Measurements from ENCODE around the gene AMER1. TPM values are rescaled to one million over a fixed set of nuclear protein-coding genes. Genes with fewer than 3 reads are reported as not detected.

The AMER1 gene
- total and polyA plus RNA-seq, 2 donors (not counting 1 experiment from before 2014, with no cell fraction given): 0.95 to 1.7 TPM

GRCh38 chrX:64192673-64193072, 12.8 kb downstream of the AMER1 start:
- DNase-seq (ENCODE audit: low read depth in 2 of 2): no peak
- no peak for TF ChIP-seq EZH2 (IDR thresholded peaks at IDR 0.05; ENCODE audit: low read length, missing control alignments)
- TF ChIP-seq, protein P1, sequence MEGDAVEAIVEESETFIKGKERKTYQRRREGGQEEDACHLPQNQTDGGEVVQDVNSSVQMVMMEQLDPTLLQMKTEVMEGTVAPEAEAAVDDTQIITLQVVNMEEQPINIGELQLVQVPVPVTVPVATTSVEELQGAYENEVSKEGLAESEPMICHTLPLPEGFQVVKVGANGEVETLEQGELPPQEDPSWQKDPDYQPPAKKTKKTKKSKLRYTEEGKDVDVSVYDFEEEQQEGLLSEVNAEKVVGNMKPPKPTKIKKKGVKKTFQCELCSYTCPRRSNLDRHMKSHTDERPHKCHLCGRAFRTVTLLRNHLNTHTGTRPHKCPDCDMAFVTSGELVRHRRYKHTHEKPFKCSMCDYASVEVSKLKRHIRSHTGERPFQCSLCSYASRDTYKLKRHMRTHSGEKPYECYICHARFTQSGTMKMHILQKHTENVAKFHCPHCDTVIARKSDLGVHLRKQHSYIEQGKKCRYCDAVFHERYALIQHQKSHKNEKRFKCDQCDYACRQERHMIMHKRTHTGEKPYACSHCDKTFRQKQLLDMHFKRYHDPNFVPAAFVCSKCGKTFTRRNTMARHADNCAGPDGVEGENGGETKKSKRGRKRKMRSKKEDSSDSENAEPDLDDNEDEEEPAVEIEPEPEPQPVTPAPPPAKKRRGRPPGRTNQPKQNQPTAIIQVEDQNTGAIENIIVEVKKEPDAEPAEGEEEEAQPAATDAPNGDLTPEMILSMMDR (conservative IDR thresholded peaks at IDR 0.05 in 1 of 2, IDR thresholded peaks at IDR 0.05 in 1 of 2; ENCODE audit: low read depth in 1 of 2, low read length in 2 of 2): no peak
- Histone ChIP-seq H3K27ac (ENCODE audit: insufficient read depth, low read length) (no peak overlapping the region), H2AFZ (ENCODE audit: low read length) (no peak overlapping the region), H3K4me2 (ENCODE audit: extremely low read depth, insufficient read depth, low read length) (no peak overlapping the region), H3K9me3 (ENCODE audit: control insufficient read depth, insufficient read depth, low read depth, low read length) (no peaks in the 10 kb centered on the region), H3K36me3 (ENCODE audit: control insufficient read depth, insufficient read depth, low read length) (peaks cover 3% of the 10 kb centered on the region), H3K79me2 (ENCODE audit: control insufficient read depth, insufficient read depth, low read length) (no peaks in the 10 kb centered on the region), H4K20me1 (ENCODE audit: control insufficient read depth, extremely low read depth, insufficient read depth, low read length) (no peaks in the 10 kb centered on the region), H3K4me3 (replicated peaks in 1 of 4; ENCODE audit: control extremely low read depth in 1 of 4, insufficient read depth in 1 of 4, low read depth in 3 of 4, low read length in 4 of 4) (no peak overlapping the region), H3K27me3 (ENCODE audit: control insufficient read depth, insufficient read depth, low read length) (no peaks in the 10 kb centered on the region), H3K9ac (ENCODE audit: insufficient read depth, low read length) (no peak overlapping the region), H3K4me1 (ENCODE audit: control insufficient read depth, extremely low read depth, insufficient read depth, low read length) (no peaks in the 10 kb centered on the region)

DNA sequence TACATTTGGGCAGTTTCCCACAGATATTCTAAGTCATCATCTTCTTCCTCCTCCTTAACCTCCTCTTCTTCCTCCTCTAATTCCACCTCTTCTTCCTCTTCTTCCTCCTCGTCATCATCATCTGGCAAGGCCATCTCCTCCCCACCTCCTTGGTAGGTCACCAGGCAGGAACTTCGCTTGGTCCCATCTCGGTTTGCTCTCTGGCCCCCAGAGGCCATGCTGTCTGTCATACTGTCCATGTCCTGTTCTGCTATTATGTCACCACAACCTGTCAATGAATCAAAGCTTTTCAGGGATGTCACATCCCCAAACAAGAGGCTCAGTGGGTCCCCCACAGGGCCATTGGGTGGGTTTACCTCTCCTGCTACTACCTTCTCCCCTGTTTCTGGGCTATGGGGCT, 13.5 kb downstream of the AMER1 start:
- Histone ChIP-seq H3K4me3 (replicated peaks in 1 of 4; ENCODE audit: control extremely low read depth in 1 of 4, insufficient read depth in 1 of 4, low read depth in 3 of 4, low read length in 4 of 4) (no peak overlapping the region), H3K79me2 (ENCODE audit: control insufficient read depth, insufficient read depth, low read length) (no peaks in the 10 kb centered on the region), H3K27me3 (ENCODE audit: control insufficient read depth, insufficient read depth, low read length) (no peaks in the 10 kb centered on the region), H3K27ac (ENCODE audit: insufficient read depth, low read length) (no peak overlapping the region), H3K36me3 (ENCODE audit: control insufficient read depth, insufficient read depth, low read length) (peaks cover 3% of the 10 kb centered on the region), H2AFZ (ENCODE audit: low read length) (no peak overlapping the region), H3K9ac (ENCODE audit: insufficient read depth, low read length) (no peak overlapping the region), H3K4me1 (ENCODE audit: control insufficient read depth, extremely low read depth, insufficient read depth, low read length) (no peaks in the 10 kb centered on the region), H3K9me3 (ENCODE audit: control insufficient read depth, insufficient read depth, low read depth, low read length) (no peaks in the 10 kb centered on the region), H4K20me1 (ENCODE audit: control insufficient read depth, extremely low read depth, insufficient read depth, low read length) (no peaks in the 10 kb centered on the region), H3K4me2 (ENCODE audit: extremely low read depth, insufficient read depth, low read length) (no peak overlapping the region)
- TF ChIP-seq, protein P1 (conservative IDR thresholded peaks at IDR 0.05 in 1 of 2, IDR thresholded peaks at IDR 0.05 in 1 of 2; ENCODE audit: low read depth in 1 of 2, low read length in 2 of 2): no peak
- TF ChIP-seq EZH2 (IDR thresholded peaks at IDR 0.05; ENCODE audit: low read length, missing control alignments): no peak
- no peak for DNase-seq (ENCODE audit: low read depth in 2 of 2)

DNA sequence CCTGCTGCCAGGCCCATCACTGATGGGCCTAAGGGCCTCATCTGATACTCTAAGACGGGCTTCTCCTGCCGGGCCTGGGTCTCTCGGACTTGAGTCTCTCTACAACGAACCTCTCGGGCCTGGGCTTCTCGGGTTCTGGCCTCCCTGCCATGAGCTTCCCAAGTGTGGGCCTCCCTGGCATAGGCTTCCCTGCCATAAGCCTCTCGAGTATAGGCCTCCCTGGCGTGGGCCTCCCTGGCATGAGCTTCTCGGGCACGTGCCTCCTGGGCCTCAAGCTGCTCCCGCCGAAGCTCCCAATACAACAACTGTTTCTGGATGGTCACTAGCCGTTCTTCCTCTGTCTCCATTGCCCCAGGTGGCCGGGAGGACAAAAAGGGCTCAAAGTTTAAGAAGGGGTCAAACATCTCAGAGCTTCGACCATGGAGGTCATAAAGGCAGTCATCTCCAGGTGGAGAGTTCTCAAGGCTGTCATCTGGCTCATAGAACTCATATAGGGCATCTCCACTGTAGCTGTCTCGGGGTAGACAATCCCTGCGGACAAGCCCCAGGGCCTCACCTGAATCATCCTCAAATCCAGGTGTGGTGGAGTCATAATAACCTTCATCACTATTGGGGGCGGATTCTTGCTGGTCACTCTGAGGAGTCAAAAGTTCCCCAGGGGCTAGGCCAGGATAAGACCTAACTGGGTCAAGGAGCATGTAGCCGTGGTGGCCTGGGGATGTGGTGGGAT, 14.1 kb downstream of the AMER1 start:
- Histone ChIP-seq H3K4me2 (ENCODE audit: extremely low read depth, insufficient read depth, low read length) (no peak overlapping the region), H2AFZ (ENCODE audit: low read length) (no peak overlapping the region), H3K4me1 (ENCODE audit: control insufficient read depth, extremely low read depth, insufficient read depth, low read length) (no peaks in the 10 kb centered on the region), H4K20me1 (ENCODE audit: control insufficient read depth, extremely low read depth, insufficient read depth, low read length) (no peaks in the 10 kb centered on the region), H3K9ac (ENCODE audit: insufficient read depth, low read length) (no peak overlapping the region), H3K27ac (ENCODE audit: insufficient read depth, low read length) (no peak overlapping the region), H3K9me3 (ENCODE audit: control insufficient read depth, insufficient read depth, low read depth, low read length) (no peaks in the 10 kb centered on the region), H3K79me2 (ENCODE audit: control insufficient read depth, insufficient read depth, low read length) (no peaks in the 10 kb centered on the region), H3K27me3 (ENCODE audit: control insufficient read depth, insufficient read depth, low read length) (no peaks in the 10 kb centered on the region), H3K4me3 (replicated peaks in 1 of 4; ENCODE audit: control extremely low read depth in 1 of 4, insufficient read depth in 1 of 4, low read depth in 3 of 4, low read length in 4 of 4) (no peak overlapping the region), H3K36me3 (ENCODE audit: control insufficient read depth, insufficient read depth, low read length) (peaks cover 3% of the 10 kb centered on the region)
- no peak for TF ChIP-seq EZH2 (IDR thresholded peaks at IDR 0.05; ENCODE audit: low read length, missing control alignments)
- TF ChIP-seq, protein P1 (conservative IDR thresholded peaks at IDR 0.05 in 1 of 2, IDR thresholded peaks at IDR 0.05 in 1 of 2; ENCODE audit: low read depth in 1 of 2, low read length in 2 of 2): no peak
- no peak for DNase-seq (ENCODE audit: low read depth in 2 of 2)
